ENCODE data around the gene SCAMP4. TPM values are rescaled to one million over a fixed set of nuclear protein-coding genes. Genes with fewer than 3 reads are reported as not detected.

SCAMP4 gene
- total and polyA plus RNA-seq, 9 of the 15 experiments (the other 6 are each of a cell fraction or from before 2014, with no cell fraction given) = 0.81 to 45.9 (median 12.8) TPM

DNA sequence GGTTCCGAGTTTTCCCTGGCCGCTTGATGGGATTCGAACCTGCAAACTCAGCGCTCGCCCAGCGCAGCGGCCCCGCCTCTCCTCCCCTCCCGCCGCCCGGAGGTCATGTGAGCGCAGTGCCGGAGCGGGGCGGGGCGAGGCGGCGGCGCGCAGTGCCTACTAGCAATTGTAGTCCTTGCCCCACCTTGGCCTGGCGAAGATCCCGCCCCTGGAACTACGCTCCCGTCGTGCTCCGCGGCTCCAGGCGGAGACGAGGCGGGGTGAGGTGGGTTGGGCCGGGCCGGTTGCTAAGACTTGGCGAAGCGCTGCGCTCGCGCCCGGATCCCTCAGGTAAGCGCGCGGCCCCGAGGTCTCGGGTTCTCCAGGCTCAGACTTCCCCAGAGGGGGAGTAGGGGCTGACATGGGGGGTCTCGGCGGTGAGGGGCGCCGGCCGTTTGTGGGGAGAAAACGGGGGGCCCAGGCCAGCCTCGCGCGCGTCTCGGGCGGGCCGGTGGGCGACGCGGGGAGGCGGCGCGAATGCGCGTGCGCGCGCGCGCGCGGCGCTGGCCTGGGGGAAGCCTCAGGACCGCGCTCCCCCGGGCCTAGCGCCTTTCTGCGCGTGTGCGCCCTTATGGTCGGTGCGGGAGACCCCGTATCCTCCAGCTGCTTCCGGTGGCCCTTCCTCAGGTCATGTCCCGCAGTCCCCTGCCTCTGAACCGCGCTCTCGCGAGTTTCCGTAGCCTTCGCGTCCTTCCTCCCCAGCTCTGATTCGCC is at the start of gene SCAMP4, which contains the start of gene ADAT3 (continued):
- TF ChIP-seq, protein P1, sequence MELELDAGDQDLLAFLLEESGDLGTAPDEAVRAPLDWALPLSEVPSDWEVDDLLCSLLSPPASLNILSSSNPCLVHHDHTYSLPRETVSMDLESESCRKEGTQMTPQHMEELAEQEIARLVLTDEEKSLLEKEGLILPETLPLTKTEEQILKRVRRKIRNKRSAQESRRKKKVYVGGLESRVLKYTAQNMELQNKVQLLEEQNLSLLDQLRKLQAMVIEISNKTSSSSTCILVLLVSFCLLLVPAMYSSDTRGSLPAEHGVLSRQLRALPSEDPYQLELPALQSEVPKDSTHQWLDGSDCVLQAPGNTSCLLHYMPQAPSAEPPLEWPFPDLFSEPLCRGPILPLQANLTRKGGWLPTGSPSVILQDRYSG (tag; conservative IDR thresholded peaks at IDR 0.05; ENCODE audit: low read depth) = no peak
- TF ChIP-seq FIP1L1 (IDR thresholded peaks at IDR 0.05; ENCODE audit: low read depth, low read length, poor library complexity, severe bottlenecking) = peak; percentile 65
- no peak for TF ChIP-seq ZNF778 (CRISPR knock-in tag; IDR thresholded peaks at IDR 0.05)
- no peak for TF ChIP-seq TRIM28 (IDR thresholded peaks at IDR 0.05)
- no peak for TF ChIP-seq PURB (CRISPR knock-in tag; IDR thresholded peaks at IDR 0.05; ENCODE audit: low read depth)
- TF ChIP-seq ZNF644 (tag; IDR thresholded peaks at IDR 0.05; ENCODE audit: low read depth) = no peak
- TF ChIP-seq, protein P2, sequence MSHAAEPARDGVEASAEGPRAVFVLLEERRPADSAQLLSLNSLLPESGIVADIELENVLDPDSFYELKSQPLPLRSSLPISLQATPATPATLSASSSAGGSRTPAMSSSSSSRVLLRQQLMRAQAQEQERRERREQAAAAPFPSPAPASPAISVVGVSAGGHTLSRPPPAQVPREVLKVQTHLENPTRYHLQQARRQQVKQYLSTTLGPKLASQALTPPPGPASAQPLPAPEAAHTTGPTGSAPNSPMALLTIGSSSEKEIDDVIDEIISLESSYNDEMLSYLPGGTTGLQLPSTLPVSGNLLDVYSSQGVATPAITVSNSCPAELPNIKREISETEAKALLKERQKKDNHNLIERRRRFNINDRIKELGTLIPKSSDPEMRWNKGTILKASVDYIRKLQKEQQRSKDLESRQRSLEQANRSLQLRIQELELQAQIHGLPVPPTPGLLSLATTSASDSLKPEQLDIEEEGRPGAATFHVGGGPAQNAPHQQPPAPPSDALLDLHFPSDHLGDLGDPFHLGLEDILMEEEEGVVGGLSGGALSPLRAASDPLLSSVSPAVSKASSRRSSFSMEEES (CRISPR knock-in tag; IDR thresholded peaks at IDR 0.05) = peak; percentile 69
- no peak for TF ChIP-seq ZNF184 (CRISPR knock-in tag; IDR thresholded peaks at IDR 0.05)
- TF ChIP-seq SPI1 (IDR thresholded peaks at IDR 0.05; ENCODE audit: borderline replicate concordance, low read depth, low read length) = no peak
- TF ChIP-seq, protein P3, sequence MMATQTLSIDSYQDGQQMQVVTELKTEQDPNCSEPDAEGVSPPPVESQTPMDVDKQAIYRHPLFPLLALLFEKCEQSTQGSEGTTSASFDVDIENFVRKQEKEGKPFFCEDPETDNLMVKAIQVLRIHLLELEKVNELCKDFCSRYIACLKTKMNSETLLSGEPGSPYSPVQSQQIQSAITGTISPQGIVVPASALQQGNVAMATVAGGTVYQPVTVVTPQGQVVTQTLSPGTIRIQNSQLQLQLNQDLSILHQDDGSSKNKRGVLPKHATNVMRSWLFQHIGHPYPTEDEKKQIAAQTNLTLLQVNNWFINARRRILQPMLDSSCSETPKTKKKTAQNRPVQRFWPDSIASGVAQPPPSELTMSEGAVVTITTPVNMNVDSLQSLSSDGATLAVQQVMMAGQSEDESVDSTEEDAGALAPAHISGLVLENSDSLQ (IDR thresholded peaks at IDR 0.05) = no peak
- TF ChIP-seq ZKSCAN1 (IDR thresholded peaks at IDR 0.05; ENCODE audit: low read depth, low read length) = 0 out of 2 replicates have a peak, but pooled peaks have one; percentile 41
- TF ChIP-seq FOXJ3 (CRISPR knock-in tag; IDR thresholded peaks at IDR 0.05) = no peak
- TF ChIP-seq ARNT (IDR thresholded peaks at IDR 0.05) = no peak
- TF ChIP-seq ZNF263 (CRISPR knock-in tag; IDR thresholded peaks at IDR 0.05; ENCODE audit: borderline replicate concordance) = 0 out of 2 replicates have a peak, but pooled peaks have one; percentile 12
- TF ChIP-seq CBX8 (IDR thresholded peaks at IDR 0.05; ENCODE audit: borderline replicate concordance, extremely low read depth, low read depth, low read length, poor library complexity, severe bottlenecking) = no peak
- TF ChIP-seq SMC3 (conservative IDR thresholded peaks at IDR 0.05; ENCODE audit: insufficient read depth, low read depth, low read length) = no peak
- TF ChIP-seq, protein P4, sequence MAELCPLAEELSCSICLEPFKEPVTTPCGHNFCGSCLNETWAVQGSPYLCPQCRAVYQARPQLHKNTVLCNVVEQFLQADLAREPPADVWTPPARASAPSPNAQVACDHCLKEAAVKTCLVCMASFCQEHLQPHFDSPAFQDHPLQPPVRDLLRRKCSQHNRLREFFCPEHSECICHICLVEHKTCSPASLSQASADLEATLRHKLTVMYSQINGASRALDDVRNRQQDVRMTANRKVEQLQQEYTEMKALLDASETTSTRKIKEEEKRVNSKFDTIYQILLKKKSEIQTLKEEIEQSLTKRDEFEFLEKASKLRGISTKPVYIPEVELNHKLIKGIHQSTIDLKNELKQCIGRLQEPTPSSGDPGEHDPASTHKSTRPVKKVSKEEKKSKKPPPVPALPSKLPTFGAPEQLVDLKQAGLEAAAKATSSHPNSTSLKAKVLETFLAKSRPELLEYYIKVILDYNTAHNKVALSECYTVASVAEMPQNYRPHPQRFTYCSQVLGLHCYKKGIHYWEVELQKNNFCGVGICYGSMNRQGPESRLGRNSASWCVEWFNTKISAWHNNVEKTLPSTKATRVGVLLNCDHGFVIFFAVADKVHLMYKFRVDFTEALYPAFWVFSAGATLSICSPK (IDR thresholded peaks at IDR 0.05; ENCODE audit: borderline replicate concordance) = no peak
- TF ChIP-seq, protein P5, sequence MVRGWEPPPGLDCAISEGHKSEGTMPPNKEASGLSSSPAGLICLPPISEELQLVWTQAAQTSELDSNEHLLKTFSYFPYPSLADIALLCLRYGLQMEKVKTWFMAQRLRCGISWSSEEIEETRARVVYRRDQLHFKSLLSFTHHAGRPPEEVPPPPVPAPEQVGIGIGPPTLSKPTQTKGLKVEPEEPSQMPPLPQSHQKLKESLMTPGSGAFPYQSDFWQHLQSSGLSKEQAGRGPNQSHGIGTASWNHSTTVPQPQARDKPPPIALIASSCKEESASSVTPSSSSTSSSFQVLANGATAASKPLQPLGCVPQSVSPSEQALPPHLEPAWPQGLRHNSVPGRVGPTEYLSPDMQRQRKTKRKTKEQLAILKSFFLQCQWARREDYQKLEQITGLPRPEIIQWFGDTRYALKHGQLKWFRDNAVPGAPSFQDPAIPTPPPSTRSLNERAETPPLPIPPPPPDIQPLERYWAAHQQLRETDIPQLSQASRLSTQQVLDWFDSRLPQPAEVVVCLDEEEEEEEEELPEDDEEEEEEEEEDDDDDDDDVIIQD (CRISPR knock-in tag; IDR thresholded peaks at IDR 0.05) = 0 out of 2 replicates have a peak, but pooled peaks have one; percentile 64
- no peak for TF ChIP-seq SNIP1 (IDR thresholded peaks at IDR 0.05; ENCODE audit: low read depth)
- TF ChIP-seq, protein P6, sequence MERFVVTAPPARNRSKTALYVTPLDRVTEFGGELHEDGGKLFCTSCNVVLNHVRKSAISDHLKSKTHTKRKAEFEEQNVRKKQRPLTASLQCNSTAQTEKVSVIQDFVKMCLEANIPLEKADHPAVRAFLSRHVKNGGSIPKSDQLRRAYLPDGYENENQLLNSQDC (CRISPR knock-in tag; IDR thresholded peaks at IDR 0.05) = no peak

Data from K562 (cell line).